ENCODE data around the gene CDC42BPB. TPM values are rescaled to one million over a fixed set of nuclear protein-coding genes. Genes with fewer than 3 reads are reported as not detected.

The CDC42BPB gene
- total and polyA plus RNA-seq, 2 of the 13 experiments (the other 11 are each of a cell fraction or from before 2014, with no cell fraction given): 19.7 to 32.3 TPM

DNA sequence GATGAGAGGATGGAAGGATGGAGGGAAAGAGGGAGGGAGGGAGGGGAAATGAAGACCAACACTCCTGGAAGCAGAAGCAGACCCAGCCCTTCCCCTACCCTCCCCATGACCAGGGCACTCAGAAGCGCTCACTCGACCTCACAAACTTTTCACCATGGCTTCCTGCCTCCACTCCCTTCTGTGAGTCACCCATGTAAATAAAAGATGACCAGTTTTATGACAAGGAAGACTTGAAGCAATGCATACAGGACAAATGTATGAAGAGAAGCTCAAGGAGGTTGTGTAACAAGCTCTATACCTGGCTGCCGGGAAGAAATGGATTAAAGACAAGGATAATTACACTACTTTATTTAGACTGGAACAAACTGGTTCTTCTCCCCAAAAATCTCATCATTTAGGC, 63.8 kb downstream of the CDC42BPB start (continued):
- no peak for TF ChIP-seq NFE2L2 (IDR thresholded peaks at IDR 0.05; ENCODE audit: low read length)
- TF ChIP-seq ZNF224 (CRISPR knock-in tag; IDR thresholded peaks at IDR 0.05): no peak
- no peak for TF ChIP-seq E2F5 (CRISPR knock-in tag; conservative IDR thresholded peaks at IDR 0.05)
- TF ChIP-seq, protein P1, sequence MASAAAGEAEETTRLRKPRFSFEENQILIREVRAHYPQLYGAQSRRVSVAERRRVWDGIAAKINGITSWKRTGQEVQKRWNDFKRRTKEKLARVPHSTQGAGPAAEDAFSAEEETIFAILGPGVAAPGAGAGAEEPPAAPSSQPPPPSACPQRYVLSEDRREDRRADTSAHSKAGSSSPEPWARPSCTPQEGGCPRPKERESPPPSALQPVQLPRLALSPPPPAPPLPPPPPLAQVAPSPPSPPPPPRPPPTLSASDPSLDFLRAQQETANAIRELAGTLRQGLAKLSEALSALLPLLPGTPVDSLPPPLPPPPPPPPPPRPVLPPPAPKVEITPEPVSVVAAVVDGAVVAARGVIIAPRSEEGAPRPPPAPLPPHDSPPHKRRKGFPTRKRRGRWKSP (CRISPR knock-in tag; IDR thresholded peaks at IDR 0.05): no peak
- no peak for TF ChIP-seq ZNF33B (CRISPR knock-in tag; IDR thresholded peaks at IDR 0.05)
- TF ChIP-seq CEBPG (CRISPR knock-in tag; IDR thresholded peaks at IDR 0.05): no peak
- no peak for TF ChIP-seq RARG (CRISPR knock-in tag; IDR thresholded peaks at IDR 0.05; ENCODE audit: low read depth)
- no peak for TF ChIP-seq ZFP41 (CRISPR knock-in tag; IDR thresholded peaks at IDR 0.05; ENCODE audit: borderline replicate concordance)
- no peak for TF ChIP-seq FOXJ3 (CRISPR knock-in tag; IDR thresholded peaks at IDR 0.05; ENCODE audit: borderline replicate concordance)
- TF ChIP-seq PHF8 (CRISPR knock-in tag; IDR thresholded peaks at IDR 0.05): no peak
- TF ChIP-seq PRDM15 (CRISPR knock-in tag; IDR thresholded peaks at IDR 0.05): no peak
- no peak for TF ChIP-seq CENPT (CRISPR knock-in tag; IDR thresholded peaks at IDR 0.05; ENCODE audit: low read depth)
- TF ChIP-seq KAT2B (IDR thresholded peaks at IDR 0.05; ENCODE audit: borderline replicate concordance, low read depth, low read length): no peak
- TF ChIP-seq, protein P2, sequence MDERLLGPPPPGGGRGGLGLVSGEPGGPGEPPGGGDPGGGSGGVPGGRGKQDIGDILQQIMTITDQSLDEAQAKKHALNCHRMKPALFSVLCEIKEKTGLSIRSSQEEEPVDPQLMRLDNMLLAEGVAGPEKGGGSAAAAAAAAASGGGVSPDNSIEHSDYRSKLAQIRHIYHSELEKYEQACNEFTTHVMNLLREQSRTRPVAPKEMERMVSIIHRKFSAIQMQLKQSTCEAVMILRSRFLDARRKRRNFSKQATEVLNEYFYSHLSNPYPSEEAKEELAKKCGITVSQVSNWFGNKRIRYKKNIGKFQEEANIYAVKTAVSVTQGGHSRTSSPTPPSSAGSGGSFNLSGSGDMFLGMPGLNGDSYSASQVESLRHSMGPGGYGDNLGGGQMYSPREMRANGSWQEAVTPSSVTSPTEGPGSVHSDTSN (CRISPR knock-in tag; IDR thresholded peaks at IDR 0.05): no peak
